ENCODE data around the gene ATXN7L1. TPM values are rescaled to one million over a fixed set of nuclear protein-coding genes. Genes with fewer than 3 reads are reported as not detected.

Gene ATXN7L1
- total RNA-seq, 1 donor from 2014 or later: 8.5 TPM

DNA sequence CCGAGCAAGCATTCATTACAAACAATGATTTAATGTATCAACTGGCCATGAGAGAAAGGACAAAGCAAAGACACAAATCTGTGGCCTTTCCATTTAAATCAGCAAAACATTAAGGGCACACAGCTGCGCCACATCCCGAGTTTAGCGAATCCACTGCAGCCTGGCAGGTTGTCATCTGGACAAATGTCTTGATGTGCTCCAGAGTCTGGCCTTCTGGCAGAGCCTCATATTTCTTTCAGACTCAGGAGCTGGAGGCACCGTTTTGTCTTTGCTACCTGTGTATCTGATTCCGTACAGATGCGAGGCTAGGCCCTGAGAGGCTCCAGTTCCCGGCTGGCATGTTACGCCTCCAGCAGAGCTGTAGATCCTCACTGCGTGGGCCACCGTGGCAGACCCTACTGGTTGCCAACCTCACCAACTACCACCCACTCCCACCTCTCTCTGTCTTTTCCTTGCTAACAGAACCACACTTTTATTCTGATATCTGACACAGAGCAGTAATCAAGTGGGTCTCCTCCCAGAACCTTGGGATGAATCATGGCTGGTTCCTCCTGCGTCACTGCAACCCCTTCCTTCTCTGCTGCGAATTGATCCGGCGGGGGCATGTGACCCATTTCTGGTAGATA, 254.2 kb downstream of the ATXN7L1 start:
- no peak for DNase-seq (ENCODE audit: low spot score)
- intact Hi-C loops (cut with micrococcal nuclease): no loop called here
- H3K4me3 Mint-ChIP-seq: no peak overlapping the region
- H3K27me3 Mint-ChIP-seq (ENCODE audit: insufficient read depth): no peaks in the 10 kb centered on the region
- no peak overlapping the region for H3K27ac Mint-ChIP-seq
- H3K9me3 Mint-ChIP-seq: peaks cover 15% of the 10 kb centered on the region
- H3K4me1 Mint-ChIP-seq (ENCODE audit: low read depth): no peaks in the 10 kb centered on the region
- H3K36me3 Mint-ChIP-seq (ENCODE audit: low read depth): peaks cover 17% of the 10 kb centered on the region

DNA sequence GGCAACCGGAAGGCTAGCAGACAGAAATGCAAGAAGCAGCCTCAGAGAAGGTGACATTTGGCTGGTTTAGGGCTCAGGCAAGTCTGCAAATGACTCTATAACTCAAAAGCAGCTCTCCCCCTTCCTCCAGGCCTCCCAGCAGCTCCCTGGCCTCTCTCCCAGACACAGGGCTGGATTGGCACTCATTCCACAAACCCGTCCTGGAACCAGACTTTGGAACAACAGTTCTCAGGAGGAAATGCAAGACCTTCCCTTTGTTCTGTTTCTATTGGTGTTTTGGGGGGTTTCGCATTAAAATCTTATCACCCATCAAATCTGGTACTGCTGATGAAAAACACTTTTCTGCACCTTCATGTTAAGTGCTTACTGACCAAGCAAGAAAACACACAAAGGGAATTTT, 254.8 kb downstream of the ATXN7L1 start:
- H3K4me1 Mint-ChIP-seq (ENCODE audit: low read depth): no peaks in the 10 kb centered on the region
- no peak overlapping the region for H3K27ac Mint-ChIP-seq
- H3K27me3 Mint-ChIP-seq (ENCODE audit: insufficient read depth): no peaks in the 10 kb centered on the region
- intact Hi-C loops (cut with micrococcal nuclease): no loop called here
- DNase-seq (ENCODE audit: low spot score): no peak
- H3K9me3 Mint-ChIP-seq: peaks cover 12% of the 10 kb centered on the region
- peaks cover 14% of the 10 kb centered on the region for H3K36me3 Mint-ChIP-seq (ENCODE audit: low read depth)
- no peak overlapping the region for H3K4me3 Mint-ChIP-seq

DNA sequence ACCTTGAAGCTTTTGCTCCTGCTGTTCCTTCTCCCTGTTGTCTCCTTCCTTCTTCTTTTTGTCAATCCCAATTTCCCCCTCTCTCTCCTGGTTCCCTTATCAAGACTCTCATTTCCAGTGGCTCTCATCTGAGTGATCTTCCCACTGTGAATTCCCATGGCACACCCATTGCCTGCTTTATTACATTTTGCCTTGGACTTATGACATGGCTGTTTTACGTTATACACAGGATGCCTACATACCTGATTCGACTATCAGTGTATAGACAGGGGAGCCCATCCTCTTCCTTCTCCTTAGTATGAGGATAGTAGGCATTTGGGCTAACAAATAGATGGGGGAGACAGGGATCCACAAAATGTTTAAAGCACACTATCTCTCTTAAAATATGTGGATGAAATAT, 255.2 kb downstream of the ATXN7L1 start:
- Mint-ChIP-seq H3K27ac (no peak overlapping the region), H3K36me3 (ENCODE audit: low read depth) (peaks cover 11% of the 10 kb centered on the region), H3K9me3 (peaks cover 8% of the 10 kb centered on the region), H3K27me3 (ENCODE audit: insufficient read depth) (no peaks in the 10 kb centered on the region), H3K4me1 (ENCODE audit: low read depth) (no peaks in the 10 kb centered on the region), H3K4me3 (no peak overlapping the region)
- DNase-seq (ENCODE audit: low spot score): no peak
- intact Hi-C loops (cut with micrococcal nuclease): no loop called here

DNA sequence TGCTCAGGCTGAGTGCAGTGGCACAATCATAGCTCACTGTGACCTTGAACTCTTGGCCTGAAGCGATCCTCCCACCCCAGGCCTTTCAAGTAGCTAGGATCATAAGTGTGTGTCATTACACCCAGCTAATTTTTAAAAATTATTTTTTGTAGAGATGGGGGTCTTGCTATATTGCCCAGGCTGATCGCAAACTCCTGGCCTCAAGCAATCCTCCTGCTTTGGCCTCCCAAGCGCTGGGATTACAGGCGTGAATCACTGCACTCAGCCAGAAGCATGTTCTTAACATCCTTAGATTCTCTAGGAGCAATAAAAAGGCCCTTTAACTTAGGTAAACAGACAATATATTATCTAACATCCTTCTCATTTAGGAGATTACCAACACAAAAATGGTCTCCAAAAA, 256.8 kb downstream of the ATXN7L1 start:
- H3K36me3 Mint-ChIP-seq (ENCODE audit: low read depth): peaks cover 7% of the 10 kb centered on the region
- no peaks in the 10 kb centered on the region for H3K4me1 Mint-ChIP-seq (ENCODE audit: low read depth)
- no peak overlapping the region for H3K27ac Mint-ChIP-seq
- H3K27me3 Mint-ChIP-seq (ENCODE audit: insufficient read depth): no peaks in the 10 kb centered on the region
- no peak overlapping the region for H3K4me3 Mint-ChIP-seq
- intact Hi-C loops (cut with micrococcal nuclease): no loop called here
- no peak for DNase-seq (ENCODE audit: low spot score)
- no peaks in the 10 kb centered on the region for H3K9me3 Mint-ChIP-seq

DNA sequence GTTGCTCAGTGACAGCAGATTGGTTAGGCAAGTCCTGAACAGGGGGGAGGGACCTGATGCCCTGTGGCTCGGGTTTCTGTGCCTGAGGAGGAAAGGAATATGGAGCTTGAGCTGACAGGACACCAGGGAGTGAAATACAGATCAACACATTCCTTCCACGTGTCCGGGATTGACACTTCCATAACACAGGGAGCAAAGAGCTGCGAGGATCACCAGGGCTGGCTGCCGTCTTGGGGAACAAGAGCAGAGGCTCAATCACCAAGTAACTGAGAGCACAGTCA, 258.4 kb downstream of the ATXN7L1 start:
- Mint-ChIP-seq H3K4me1 (ENCODE audit: low read depth) (no peaks in the 10 kb centered on the region), H3K27ac (no peak overlapping the region), H3K4me3 (no peak overlapping the region), H3K9me3 (no peaks in the 10 kb centered on the region), H3K27me3 (ENCODE audit: insufficient read depth) (no peaks in the 10 kb centered on the region), H3K36me3 (ENCODE audit: low read depth) (peaks cover 8% of the 10 kb centered on the region)
- intact Hi-C loops (cut with micrococcal nuclease): no loop called here
- DNase-seq (ENCODE audit: low spot score): no peak

DNA sequence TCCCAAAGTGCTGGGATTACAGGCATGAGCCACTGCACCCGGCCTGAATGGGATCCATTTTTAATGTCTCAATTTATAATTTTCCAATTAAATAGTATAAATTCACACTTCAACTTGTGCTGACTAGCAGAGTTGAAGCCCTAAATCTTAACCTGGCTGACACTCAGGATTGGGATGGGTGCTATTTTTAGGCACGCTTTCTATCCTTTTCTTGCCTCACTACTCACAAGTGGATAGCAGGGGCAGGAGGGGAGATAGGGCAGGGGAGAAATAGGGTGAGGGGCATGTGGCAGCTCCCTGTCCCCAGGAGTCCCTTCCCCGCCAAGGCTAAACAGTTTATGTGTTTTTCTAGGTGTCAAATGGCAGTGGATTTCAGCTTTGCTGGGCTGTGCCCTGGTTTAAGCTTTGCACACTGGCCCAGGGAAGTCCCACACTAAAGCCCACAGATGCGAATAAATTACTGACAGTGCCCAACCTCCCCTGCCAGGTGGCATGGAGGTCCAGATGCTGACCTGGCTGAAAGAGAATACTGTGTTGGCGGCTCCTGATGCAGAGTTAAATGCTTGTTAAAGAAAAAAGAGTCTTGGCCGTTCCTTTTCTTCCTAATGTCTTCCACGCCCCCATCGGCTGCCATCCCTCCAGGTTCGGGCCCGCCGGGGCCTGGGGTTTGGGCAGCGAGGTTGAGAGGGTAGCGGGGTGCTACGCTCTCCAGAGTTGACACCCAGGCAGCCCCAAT, 259.0 kb downstream of the ATXN7L1 start:
- Mint-ChIP-seq H3K9me3 (no peaks in the 10 kb centered on the region), H3K36me3 (ENCODE audit: low read depth) (peaks cover 8% of the 10 kb centered on the region), H3K27ac (no peak overlapping the region), H3K4me3 (no peak overlapping the region), H3K4me1 (ENCODE audit: low read depth) (no peaks in the 10 kb centered on the region), H3K27me3 (ENCODE audit: insufficient read depth) (no peaks in the 10 kb centered on the region)
- intact Hi-C loops (cut with micrococcal nuclease): no loop called here
- DNase-seq (ENCODE audit: low spot score): no peak

DNA sequence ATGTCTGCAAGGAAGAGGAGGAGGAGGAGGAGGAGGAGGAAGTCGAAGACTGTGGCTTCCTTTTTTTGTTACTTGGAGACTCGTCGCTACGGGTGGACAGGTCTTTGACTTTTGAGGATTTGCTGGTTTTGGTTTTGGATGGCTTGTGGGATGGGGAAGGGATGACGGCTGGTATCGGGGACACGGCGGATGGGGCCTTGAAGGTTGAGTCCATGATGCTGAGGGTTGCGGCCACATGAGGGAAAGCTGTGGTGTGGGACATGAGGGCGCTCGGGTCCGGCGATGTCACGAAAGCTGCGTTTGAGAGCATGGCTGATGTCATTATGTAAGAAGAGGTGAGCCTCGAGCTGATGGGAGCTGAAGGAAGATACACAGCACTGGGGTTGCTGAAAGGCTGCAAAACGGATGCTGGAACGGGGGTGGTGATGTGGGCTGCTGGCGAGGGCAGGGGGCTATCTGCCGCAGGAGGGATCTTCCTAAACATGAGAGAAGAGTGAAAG, 262.0 kb downstream of the ATXN7L1 start:
- intact Hi-C loops (cut with micrococcal nuclease): no loop called here
- H3K36me3 Mint-ChIP-seq (ENCODE audit: low read depth): peaks cover 8% of the 10 kb centered on the region
- no peaks in the 10 kb centered on the region for H3K4me1 Mint-ChIP-seq (ENCODE audit: low read depth)
- H3K27ac Mint-ChIP-seq: no peak overlapping the region
- no peak for DNase-seq (ENCODE audit: low spot score)
- H3K9me3 Mint-ChIP-seq: no peaks in the 10 kb centered on the region
- H3K27me3 Mint-ChIP-seq (ENCODE audit: insufficient read depth): no peaks in the 10 kb centered on the region
- no peak overlapping the region for H3K4me3 Mint-ChIP-seq

DNA sequence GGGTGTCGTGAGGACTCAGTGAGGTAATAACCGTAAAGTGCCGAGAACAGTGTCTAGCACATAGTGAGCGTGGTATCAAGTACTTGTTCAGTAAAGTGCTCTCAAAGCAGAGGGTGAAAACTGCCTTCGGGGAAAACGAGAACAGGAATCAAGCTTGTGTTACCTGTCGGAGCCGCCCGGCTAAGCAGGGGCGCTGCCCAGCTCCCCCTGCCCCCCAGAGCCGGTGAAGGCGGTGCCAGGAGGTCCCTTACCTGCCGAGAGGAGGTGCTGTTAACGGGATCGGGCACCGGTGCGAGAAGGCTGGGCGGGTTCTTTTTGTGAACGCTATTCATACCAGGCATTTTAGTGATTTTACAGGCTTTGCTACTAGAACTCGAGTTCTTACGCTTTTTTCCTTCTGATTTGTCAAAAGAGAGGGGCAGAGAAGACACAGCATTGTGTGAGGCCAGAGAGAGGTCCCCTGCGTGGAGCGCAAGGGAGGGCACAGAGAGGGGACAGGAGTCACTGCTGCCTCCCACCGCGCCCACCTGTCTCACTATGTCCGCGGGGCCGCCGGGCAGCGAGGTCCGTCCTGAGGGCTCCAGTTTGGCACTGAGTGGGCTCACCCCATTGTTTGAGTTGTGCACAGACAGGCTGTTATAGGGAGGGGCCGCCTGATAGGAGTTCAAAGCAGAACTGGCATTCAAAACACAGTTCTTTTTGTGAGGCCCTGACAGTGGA, 262.6 kb downstream of the ATXN7L1 start:
- DNase-seq (ENCODE audit: low spot score): no peak
- H3K9me3 Mint-ChIP-seq: no peaks in the 10 kb centered on the region
- H3K36me3 Mint-ChIP-seq (ENCODE audit: low read depth): peaks cover 8% of the 10 kb centered on the region
- H3K27me3 Mint-ChIP-seq (ENCODE audit: insufficient read depth): no peaks in the 10 kb centered on the region
- H3K4me3 Mint-ChIP-seq: no peak overlapping the region
- no peak overlapping the region for H3K27ac Mint-ChIP-seq
- H3K4me1 Mint-ChIP-seq (ENCODE audit: low read depth): no peaks in the 10 kb centered on the region
- intact Hi-C loops (cut with micrococcal nuclease): no loop called here

DNA sequence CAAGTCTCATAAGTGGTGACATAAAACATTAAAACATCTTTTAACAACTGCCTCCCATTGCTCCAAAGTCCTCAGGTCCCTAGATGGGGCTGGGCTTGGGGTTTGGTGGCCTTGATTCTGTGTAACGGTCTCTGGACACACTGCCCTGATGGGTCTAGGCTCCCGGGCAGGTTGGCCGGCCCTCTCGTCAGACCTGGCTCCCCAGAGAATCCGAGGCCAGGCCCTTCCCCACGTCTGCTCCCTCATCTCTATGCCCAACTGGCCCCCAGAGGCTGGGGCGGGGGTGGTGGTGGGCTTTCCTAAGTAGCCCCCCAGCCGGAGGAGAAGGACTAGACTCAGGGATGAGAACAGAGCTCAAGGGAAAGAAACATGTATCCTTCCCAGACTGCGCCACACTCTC, 263.6 kb downstream of the ATXN7L1 start:
- Mint-ChIP-seq H3K4me1 (ENCODE audit: low read depth) (no peaks in the 10 kb centered on the region), H3K4me3 (no peak overlapping the region), H3K9me3 (no peaks in the 10 kb centered on the region), H3K27me3 (ENCODE audit: insufficient read depth) (no peaks in the 10 kb centered on the region), H3K36me3 (ENCODE audit: low read depth) (peaks cover 5% of the 10 kb centered on the region), H3K27ac (no peak overlapping the region)
- intact Hi-C loops (cut with micrococcal nuclease): no loop called here
- no peak for DNase-seq (ENCODE audit: low spot score)

DNA sequence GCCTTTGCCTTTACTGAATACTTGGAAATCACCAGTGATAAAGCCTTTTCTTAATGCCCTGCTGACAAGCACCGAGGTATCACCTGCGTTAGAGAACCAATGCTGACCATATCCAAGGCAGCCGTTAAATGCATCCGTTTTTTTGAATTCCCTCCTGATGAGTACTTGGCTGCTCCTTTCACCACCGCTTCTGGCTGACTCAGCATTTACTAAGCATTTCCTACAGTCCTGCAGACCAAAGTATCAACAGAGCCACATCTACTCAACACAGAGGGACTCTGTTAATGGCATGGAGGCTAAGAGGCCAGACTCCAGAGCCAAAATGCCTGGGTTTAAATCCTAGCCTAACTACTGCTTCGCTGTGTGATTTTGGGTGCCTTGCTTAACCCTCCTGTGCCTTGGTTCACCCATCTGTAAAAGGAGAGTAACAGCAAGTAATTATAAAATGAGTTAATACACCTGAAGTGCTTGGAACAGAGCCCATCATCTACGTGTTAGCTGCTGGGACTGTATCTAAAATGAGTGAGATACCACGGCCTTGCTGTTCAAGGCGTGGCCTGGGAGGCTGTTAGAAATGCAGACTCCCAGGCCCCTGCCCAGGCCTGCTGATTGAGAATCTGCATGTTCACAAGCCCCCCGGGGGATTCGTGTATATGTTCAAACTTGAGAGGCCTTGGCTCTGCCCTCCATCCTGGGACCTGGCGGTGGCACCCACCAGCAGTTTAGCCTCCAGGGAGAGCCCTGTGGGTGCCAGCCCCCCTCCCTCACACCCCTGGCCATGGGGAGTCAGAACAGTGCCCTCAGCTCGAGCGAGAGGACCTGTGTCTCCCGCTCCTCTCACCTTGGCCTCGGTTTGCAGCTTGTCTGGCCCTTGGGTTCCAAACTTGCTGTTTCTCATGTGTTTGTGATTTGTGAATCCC, 264.3 kb downstream of the ATXN7L1 start:
- no peak overlapping the region for H3K27ac Mint-ChIP-seq
- intact Hi-C loops (cut with micrococcal nuclease): no loop called here
- no peaks in the 10 kb centered on the region for H3K9me3 Mint-ChIP-seq

DNA sequence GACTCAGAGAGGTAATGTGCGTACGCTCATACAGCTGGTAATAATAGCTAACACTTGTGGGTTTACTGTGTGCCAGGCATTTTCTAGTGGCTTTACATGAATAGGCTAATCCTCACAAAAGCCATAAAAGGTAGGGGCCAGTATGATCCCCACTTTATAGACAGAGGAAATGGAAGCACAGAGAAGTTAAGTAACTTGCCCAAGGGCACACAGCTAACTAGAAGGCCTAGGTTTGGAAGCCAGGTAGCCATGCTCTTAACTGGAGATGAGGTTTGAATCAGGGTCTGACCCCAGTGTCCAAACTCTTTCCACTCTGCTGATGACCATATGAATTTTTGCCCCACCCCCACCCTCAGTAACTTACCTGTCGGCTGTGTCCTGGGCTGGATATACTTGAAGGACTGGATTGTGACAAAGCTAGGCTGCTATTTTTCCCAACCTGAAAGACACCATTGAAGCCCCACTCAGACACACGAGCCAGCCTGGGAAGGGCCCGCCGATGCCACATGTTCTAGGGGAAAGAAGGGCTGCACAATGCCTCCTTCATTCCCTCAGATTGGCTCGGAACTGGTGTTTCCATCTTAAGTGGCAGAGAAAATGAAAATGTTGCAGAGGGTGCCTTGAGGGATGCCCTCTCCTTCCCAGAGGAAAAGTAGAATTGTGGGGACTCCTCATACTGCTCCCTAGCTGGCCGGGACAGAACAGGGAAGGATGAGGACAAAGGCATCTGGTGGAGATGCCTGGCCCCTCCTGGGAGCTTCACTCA, 266.1 kb downstream of the ATXN7L1 start:
- no peak overlapping the region for H3K4me3 Mint-ChIP-seq
- intact Hi-C loops (cut with micrococcal nuclease): no loop called here
- peaks cover 5% of the 10 kb centered on the region for H3K36me3 Mint-ChIP-seq (ENCODE audit: low read depth)

More for the DNA sequence above, 264.3 kb downstream of the ATXN7L1 start:
- Mint-ChIP-seq H3K36me3 (ENCODE audit: low read depth) (peaks cover 5% of the 10 kb centered on the region), H3K27me3 (ENCODE audit: insufficient read depth) (no peaks in the 10 kb centered on the region), H3K4me3 (no peak overlapping the region), H3K4me1 (ENCODE audit: low read depth) (no peaks in the 10 kb centered on the region)
- DNase-seq (ENCODE audit: low spot score): no peak

More for the DNA sequence above, 266.1 kb downstream of the ATXN7L1 start:
- Mint-ChIP-seq H3K4me1 (ENCODE audit: low read depth) (no peaks in the 10 kb centered on the region), H3K27me3 (ENCODE audit: insufficient read depth) (no peaks in the 10 kb centered on the region), H3K9me3 (no peaks in the 10 kb centered on the region), H3K27ac (no peak overlapping the region)
- no peak for DNase-seq (ENCODE audit: low spot score)

All from activated T-helper 1 cell treated with anti-CD3 and anti-CD28 coated beads, Interleukin-12 subunit alpha, Interleukin-12 subunit beta, Interleukin-2, Interleukin-4 antibody, amounts not matched to agents 30 ng/mL and 10 ng/mL and 1 ng/mL, durations not matched to agents 14 hours and 24 hours and 36 hours (primary cell).